Ureter (tissue), 1 donor: ENCODE measurements around the gene GOLGB1. TPM values are rescaled to one million over a fixed set of nuclear protein-coding genes. Genes with fewer than 3 reads are reported as not detected.
"Not testable (repeated sequence)": the region's sequence is repeated elsewhere in the genome, so short reads cannot be mapped to it uniquely, and the experiment has no call there.

Source experiments
- DNase-seq: peaks from one replicate; pipeline ENCODE4 v3.0.0-alpha.2; 2020; ENCODE audit warnings: low spot score
- total RNA-seq: library from RNA; stranded (reverse); gene quantifications from one replicate; pipeline ENCODE4 v1.2.4, GENCODE V29; 2023
- donor health status: DM: yes; HTN: yes; CAD: no.

Gene GOLGB1
- total RNA-seq, 1 donor from 2014 or later: 92.7 TPM

DNA sequence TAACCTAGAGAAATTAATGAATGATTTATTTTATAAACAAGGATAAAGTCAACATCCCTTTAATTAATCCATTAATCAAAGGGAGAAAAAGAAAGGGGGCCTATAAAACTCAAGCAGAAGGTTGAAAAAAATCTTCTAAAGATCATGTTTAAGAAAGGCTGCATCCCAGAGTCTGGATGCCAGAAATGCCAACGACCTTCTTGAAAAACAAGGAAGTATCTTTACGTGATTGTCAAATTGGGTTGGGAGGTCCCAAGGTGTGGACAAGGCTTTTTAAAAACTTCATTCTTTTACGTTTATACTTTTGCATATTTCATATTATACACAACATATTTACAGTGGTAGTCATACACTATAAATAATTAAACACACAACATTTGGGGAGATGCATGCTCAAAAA is 1.6 kb downstream of the GOLGB1 start:
- no peak for DNase-seq

DNA sequence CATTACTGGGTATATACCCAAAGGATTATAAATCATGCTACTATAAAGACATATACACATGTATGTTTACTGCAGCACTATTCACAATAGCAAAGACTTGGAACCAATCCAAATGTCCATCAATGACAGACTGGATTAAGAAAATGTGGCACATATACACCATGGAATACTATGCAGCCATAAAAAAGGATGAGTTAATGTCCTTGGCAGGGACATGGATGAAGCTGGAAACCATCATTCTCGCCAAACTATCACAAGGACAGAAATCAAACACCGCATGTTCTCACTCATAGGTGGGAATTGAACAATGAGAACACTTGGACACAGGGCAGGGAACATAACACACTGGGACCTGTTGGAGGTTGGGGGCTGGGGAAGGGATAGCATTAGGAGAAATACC is 6.4 kb downstream of the GOLGB1 start:
- DNase-seq: not testable (repeated sequence)

DNA sequence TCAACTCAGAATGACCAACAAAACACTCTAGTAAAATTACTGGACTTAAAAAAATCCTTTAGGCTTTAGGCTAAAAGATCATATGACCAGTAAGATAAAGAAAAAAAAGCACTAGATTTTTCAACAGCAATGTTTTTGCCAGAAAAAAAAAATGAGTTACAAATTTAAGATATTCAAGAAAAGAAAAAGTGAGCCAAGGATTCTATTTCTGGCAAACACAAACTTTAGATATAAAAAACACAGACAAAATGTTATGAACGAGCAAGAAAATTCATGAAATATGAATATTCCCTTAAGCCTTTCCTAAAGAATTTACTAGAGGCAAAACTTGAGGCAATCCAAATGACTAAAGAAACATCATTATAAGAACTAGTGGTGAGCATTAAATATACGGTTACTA is 8.6 kb downstream of the GOLGB1 start:
- no peak for DNase-seq

DNA sequence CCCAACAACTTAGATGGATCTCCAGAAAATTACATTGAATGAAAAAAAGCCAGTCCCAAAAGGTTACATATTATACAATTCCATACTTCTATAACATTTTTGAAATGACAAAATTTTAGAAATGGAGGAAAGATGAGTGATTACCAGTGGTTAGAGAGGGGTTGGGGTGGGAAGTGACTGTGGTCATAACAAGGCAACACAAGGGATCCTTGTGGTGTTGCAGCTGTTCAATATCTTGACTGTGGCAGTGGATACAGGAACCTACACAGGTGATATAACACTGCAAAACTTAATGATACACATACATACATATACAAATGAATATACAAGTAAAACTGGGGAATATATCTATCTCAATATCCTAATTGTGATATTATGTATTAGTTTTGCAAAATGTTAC is 9.6 kb downstream of the GOLGB1 start:
- no peak for DNase-seq

DNA sequence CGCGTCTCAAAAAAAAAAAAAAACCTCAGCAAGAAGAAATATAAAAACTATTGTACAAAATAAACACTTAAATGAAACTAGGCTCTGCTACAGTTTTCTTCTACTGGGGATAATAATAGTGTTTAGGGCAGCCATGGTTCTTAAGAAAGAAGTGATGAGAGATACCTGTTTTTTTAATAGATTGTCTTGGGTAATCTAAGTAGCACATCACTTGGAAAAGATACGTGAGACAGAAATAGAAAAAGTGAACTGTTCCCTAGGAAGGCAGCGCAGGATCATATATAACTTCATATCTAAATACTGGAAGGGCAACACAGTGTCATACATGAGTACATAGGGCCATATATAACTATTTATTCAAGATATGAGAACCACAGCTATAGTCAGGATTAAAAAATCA is 11.9 kb downstream of the GOLGB1 start:
- no peak for DNase-seq

DNA sequence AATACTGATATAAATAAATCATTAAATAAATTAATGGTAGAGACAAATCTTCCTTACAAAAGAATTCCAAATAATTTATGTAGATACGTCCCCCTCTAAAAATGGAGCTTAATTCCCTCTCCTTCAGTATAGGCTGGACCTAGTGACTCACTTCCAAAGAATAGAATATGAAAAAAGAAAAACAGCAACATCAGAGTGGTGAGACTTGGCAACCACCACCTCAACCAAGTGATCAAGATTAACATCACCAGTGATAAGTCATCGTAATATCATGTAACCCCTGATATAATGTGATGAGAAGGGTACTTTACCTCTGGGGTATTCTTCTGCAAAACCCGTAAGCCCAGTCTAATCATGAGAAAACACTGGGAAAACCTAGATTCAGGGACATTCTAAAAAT is 13.4 kb downstream of the GOLGB1 start:
- no peak for DNase-seq

DNA sequence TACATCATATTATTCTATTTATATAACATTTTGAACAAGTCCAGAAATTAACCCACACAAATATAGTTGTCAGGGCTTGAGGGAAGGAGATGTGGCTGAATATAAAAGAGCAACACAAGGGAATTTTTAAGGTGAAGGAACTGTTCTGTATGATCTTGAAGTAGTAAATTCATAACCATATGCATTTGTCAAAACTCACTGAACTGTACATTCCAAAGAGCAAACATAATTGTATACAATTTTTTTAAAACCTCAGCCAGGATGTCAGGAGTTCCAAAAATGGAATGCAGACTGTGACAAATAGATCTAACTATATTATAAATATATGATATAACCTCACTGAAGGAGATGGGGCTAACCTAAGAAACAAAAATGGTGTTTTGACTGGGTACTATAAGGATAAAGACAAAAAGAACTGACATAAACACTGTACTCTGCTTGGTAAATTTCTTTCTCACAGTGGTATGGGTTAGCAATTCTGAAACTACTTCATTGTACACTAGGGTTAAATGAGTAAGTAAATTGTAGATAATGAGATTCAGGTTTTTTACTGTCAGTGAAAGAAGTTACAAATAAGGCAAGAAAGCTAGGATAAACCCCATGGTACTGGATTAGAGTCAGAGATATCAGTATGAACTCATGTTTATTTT is 14.4 kb downstream of the GOLGB1 start:
- DNase-seq: no peak

DNA sequence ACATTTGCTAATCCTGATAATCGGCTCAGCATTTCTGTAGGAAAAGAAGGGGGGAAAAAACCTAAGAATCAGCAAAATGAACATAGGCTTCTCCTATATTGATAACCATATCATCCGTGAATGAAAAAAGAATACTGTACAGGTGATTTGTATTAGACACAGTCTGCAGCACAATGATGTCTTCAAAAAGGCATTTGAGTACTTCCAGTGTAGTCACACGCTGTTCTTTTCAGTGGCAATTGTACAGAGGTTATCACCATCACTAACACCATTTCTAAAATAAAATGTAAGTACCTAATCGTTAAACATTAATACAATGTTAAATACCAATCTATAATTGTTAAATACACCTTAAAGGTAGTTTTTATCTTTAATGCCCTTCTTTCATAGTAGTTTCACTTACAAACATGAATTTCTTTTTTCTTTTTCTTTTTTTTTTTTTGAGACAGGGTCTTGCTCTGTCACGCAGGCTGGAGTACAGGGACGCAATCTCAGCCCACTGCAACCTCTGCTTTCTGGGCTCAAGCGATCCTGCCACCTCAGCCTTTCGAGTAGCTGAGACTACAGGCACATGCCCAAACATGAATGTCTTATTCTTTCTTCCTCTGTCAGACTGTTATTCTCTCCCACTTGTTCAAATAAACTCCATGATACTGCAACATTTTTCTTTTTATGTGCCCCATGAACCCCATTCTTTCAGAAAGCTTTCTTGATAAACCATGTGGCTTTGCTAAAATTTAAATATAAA is 18.4 kb downstream of the GOLGB1 start:
- no peak for DNase-seq

DNA sequence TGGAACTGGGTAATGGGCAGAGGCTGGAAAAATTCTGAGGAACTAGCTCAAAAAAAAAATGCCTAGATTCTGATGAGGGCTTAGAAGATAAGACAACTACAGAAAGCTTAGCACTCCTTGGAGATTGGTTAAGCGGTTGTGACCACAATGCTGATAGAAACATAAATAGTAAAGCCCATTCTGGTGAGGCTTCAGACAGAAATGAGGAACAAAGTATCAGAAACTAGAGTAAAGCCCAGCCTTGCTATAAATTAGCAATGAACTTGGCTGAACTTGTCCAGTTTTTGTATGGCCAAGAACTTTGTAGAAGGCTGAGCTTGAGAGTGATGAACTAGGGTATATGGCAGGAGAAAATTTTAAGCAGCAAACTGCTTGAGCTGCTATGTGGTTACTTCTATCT is 25.4 kb downstream of the GOLGB1 start:
- no peak for DNase-seq

DNA sequence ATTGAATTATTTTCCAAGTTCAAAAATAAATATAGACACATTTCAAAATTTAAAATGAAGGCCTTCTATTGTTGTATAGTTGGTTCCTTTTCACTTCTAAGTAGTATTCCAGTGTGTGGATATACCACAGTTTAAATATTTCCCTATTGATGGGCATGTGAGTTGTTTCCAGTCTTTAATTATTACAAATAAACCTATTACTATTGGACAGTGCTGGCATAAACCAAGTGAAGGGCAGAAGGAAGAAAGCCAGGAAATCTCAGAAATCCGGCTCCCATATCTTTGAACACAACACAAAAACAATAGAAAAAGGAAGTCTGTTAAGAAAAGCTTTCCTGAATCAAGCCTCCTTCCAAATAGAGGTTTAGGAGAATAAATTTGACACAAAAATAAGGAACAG is 26.1 kb downstream of the GOLGB1 start:
- no peak for DNase-seq

DNA sequence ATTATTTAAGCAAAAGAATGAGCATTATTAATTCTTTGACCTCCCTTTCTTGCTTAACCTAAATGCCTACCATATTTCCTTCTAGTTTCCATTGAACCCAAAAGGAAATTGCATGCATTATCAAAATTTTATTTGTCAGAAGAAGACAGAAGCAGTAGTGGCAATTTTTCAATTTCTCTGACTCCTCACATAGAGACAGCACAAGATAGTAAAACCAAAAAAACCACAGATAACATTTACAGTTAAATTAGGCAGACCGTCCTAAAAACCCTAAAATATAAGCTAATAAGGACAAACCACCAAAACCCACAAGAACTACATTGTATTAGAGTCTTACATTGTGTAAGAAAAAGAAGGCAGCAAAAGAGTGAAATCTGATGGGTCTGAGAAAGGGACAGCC is 27.1 kb downstream of the GOLGB1 start:
- no peak for DNase-seq

DNA sequence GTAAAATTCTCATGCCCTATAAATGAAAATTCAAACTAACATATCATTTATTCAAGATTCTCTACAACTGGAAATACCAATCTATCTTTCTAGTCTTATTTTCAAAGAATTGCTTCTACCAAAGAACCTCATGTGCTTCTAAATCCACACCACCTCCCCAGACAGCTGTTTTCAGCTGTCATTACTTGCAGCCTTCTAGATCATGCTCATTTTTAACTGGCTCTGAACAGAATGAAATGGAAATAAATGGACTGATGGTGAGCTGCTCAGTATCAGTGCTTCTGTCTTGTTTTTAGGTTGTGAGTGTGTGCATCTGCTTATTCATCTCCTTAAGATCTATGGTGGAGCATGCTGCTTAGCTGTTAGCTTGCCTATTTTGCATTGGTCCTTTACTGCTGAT is 29.4 kb downstream of the GOLGB1 start:
- DNase-seq: no peak

DNA sequence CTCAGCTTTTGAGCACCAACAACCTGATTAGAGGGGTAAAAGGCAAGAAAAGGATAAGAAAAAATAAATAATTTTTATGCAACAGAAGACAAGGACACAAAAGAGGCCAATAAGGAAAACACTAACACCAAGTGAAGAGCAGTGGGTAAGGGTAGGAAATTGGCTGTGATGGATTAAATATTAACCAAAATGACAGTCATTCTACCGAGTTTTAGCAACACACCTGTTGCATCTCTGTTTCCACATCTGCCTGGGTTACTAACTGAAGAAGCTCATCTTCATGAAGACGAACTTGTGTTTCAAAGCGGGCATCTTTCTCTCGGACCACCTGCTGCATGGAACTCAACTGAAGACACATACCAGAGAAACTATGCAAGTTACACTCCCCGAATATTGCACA is 30.1 kb downstream of the GOLGB1 start:
- no peak for DNase-seq

DNA sequence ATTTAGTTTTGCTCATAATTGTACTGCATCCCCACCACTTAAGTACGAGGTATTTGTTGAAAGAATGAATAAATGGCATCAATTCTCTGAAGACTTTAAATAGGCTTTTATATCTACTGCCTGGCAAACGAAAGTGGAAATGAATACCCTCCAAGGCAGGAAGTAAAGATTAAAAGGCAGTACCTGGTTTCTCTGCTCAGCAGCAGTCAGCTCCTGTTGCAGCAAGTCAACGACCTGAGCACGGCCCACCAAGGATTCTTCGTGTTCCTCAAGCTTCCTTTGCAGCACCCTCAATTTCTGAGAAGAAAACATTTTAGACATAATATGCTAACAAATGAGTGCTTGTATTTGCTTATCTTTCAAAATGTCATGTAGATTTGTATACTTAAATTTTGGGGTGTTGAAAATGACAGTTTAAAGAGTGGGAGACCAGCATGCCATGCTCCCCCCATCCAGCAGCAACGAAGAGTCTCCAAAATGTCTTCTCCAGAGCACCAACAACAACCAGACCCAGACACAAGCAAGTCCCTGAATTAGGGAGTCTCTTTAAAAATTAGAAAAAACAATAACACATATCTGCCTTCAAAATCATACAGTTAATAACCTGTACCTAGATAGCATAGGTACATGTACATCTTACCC is 31.2 kb downstream of the GOLGB1 start:
- DNase-seq: no peak

DNA sequence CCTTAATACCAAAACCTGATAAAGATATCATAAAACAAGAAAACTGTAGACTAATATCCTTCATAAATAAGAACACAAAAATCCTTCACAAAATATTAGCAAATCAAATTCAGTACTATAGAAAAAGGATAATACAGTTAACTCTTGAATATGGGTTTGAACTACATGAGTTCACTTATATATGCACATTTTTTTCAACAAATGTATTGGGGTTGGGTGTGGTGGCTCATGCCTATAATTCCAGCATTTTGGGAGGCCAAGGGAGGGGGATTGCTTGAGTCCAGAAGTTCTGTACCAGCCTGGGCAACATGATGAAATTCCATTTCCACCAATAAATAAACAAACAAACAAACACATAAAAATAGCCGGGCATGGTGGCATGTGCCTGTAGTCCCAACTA is 39.2 kb downstream of the GOLGB1 start:
- no peak for DNase-seq

DNA sequence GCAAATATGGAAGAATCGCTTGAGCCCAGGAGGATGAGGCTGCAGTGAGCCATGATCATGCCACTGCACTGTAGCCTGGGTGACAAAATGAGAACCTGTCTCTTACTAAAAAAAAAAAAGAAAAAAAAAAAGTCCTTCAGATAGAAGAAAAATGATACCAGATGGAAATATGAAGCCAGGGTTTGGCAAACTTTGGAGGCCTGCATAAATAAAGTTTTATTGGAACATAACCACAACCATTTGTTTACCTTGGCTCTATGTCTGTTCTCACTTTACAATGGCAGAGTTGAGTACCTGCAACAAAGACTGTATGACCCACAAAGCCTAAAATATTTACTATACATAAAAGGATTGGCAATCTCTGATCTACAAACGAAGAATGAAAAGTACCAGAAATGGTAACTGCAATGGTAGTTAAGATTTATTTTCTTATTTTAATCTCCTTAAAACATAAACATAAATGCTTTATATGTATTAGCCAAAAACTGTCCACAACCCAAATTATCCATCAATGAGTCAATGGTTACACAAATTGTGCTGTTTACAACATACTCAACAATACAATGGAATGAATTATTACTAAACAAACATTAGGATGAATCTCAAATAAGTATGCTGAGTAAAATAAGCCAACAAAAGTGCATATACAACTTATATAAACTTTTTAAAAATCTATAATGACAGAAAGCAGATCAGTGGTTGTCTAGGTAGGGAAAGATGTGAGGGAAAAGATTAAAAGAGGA is 41.8 kb downstream of the GOLGB1 start:
- DNase-seq: no peak

DNA sequence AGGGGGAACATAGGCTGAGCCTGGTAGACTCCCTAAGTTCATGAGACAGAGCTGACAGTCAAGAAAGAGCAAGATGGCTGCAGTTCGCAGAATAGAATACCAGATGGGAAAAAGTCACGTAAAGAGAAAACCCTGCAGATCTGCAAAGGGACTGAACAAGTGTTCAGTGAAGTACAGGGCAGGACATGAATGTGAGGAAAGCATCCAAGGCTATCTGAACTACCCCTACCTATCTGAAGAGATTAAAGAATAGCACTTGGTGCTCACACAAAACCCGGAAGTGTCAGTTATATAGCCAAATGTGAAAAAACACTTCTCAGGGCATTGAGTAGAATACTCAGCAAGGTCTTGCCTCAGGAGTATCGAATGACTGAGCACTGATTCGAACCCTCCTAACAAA is 44.0 kb downstream of the GOLGB1 start:
- no peak for DNase-seq

DNA sequence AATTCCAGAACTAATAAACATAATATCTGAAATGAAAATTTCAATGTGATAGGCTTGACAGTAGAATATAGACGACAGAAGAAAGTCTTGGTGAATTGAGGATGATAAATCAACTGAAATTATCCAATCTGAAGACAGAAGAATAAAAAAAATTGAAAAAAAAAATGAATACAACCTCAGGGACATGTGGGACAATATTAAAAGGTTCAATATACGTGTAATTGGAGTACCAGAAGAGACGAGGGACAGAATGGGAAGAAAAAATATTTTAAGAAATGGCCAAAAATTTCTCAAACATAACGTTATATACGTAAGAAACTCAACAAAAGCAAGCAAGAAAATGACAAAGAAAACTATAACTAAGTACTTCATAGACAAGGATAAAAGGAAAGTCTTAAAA is 45.6 kb downstream of the GOLGB1 start:
- no peak for DNase-seq

DNA sequence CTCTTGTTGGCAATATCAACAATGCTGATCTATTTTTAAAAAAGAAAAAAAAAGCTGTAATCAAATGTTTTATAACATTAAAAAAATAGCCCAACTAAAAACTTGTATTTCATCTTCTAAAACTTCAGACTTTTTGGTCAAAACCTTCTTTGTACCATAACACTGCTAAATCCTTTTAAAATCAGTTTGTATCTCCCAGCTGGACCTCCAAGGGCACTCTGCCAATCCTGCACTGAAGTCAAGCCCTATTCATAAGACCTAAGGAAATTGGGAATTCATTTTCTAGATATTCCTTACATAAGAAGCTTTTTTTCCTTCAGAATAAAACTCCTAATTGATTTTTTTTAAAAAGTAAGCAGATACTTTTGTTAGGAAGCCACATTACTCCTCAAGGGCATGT is 50.6 kb downstream of the GOLGB1 start:
- no peak for DNase-seq

DNA sequence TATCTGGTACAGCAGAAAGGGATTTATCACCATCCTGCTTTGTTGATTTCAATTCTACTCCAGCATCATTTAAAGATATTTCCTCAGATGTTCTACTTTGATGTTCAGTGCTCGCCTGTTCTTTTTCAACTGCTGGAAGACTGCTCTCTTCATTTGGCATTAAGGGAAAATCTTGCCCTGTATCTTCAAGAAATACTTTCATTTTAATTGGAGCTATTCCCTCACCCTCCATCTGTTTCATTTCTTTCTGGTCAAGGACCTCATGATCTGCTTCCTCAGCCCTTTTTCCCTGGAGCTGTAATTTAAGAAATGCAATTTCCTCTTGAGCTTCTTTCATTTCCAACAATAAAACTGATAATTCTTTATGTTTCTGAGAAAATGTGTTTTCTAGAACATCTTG is 51.1 kb downstream of the GOLGB1 start:
- no peak for DNase-seq

DNA sequence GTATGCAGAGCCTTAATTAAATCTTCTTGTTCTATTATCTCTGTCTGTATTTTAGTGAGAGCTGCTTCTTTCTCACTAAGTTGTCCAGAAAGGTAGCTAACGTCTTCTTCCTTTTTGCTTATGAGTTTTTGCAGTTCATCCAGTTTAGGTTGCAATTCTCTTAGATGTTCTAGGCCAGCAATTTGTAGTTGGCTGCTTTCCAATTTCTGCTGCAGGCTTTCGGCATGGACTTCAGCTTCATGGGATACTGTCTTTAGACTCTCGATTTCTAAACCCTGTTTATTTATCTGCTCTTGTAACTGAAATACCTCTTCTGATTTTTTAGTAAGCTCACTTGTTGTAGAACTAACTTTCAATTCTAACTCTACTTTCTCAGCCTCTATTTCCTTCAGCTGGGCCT is 53.4 kb downstream of the GOLGB1 start:
- DNase-seq: no peak

DNA sequence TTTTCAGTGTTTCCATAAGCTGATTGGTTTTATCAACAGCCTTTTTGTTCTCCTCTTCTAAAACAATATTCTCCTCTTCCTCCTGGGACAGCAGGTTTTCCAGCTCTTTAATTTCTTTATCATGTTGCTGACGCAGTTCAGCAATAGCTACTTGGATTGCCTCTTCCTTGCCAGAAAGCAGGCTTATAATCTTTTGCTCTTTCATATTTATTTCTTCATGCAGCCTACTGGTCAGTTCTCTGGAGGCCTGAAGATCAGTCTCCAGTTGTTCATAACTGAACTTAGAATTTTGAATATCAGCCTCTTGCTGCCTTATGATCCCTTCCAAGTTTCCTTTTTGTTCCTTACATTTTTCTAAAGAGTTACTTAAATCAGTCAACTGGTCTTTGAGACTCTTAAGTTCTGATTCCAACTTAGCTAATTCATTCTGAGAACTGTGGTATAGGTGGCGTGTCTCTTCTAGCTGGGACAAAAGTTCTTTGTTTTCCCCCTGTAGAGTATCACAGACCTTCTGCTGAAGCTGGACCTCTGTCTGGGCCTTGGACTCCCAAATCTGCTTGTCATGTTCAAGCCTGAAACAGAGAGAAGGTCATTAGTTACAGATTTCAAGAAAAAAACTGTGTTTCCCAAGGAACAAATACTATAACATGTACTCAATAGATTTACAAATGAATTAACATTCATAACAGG is 57.4 kb downstream of the GOLGB1 start:
- DNase-seq: no peak
